ENCODE measurements around the gene DLG2. TPM values are rescaled to one million over a fixed set of nuclear protein-coding genes. Genes with fewer than 3 reads are reported as not detected.

The DLG2 gene
- total RNA-seq, 1 experiment from 2014 or later, result 17.5 TPM

- Mint-ChIP-seq H3K4me1 (no peaks in the 10 kb centered on the region), H3K4me3 (no peak overlapping the region), H3K9me3 (no peaks in the 10 kb centered on the region), H3K27ac (no peak overlapping the region), H3K36me3 (no peaks in the 10 kb centered on the region), H3K27me3 (ENCODE audit: low read depth) (no peaks in the 10 kb centered on the region)
- DNase-seq (ENCODE audit: low spot score) (no peak), ATAC-seq (no peak)
- POLR2A ChIA-PET, result no interaction called here
- CTCF ChIA-PET, result no interaction called here
- no peak for TF ChIP-seq NFYB (CRISPR knock-in tag; conservative IDR thresholded peaks at IDR 0.05; ENCODE audit: low read depth)
- no peak for TF ChIP-seq GTF2I (CRISPR knock-in tag; conservative IDR thresholded peaks at IDR 0.05)
- no peak for TF ChIP-seq RORB (CRISPR knock-in tag; IDR thresholded peaks at IDR 0.05)
- TF ChIP-seq JAZF1 (CRISPR knock-in tag; IDR thresholded peaks at IDR 0.05), result no peak
- no peak for TF ChIP-seq RELA (CRISPR knock-in tag; IDR thresholded peaks at IDR 0.05; ENCODE audit: borderline replicate concordance)
- TF ChIP-seq EMX1 (CRISPR knock-in tag; IDR thresholded peaks at IDR 0.05), result no peak
- no peak for TF ChIP-seq FOXK1 (CRISPR knock-in tag; IDR thresholded peaks at IDR 0.05)
- TF ChIP-seq CBFB (CRISPR knock-in tag; IDR thresholded peaks at IDR 0.05; ENCODE audit: low read depth), result no peak
- no peak for TF ChIP-seq ELF4 (CRISPR knock-in tag; IDR thresholded peaks at IDR 0.05; ENCODE audit: low read depth)
- TF ChIP-seq ZNF423 (CRISPR knock-in tag; IDR thresholded peaks at IDR 0.05), result no peak
- no peak for TF ChIP-seq FOXP1 (CRISPR knock-in tag; IDR thresholded peaks at IDR 0.05; ENCODE audit: borderline replicate concordance)
Measured at GRCh38 chr11:83778596-83778995, 1848.5 kb downstream of the DLG2 start.

GRCh38 chr11:83773950-83774880 lies 1852.9 kb downstream of the DLG2 start:
- ATAC-seq, result no peak
- DNase-seq (ENCODE audit: low spot score), result no peak
- H3K36me3 Mint-ChIP-seq, result no peaks in the 10 kb centered on the region
- H3K4me3 Mint-ChIP-seq, result no peak overlapping the region
- peaks cover 10% of the 10 kb centered on the region for H3K4me1 Mint-ChIP-seq
- no peak overlapping the region for H3K27ac Mint-ChIP-seq
- ChIA-PET POLR2A (no interaction called here), CTCF (no interaction called here)
- no peak for TF ChIP-seq ZNF512 (CRISPR knock-in tag; IDR thresholded peaks at IDR 0.05; ENCODE audit: borderline replicate concordance)
- no peaks in the 10 kb centered on the region for H3K9me3 Mint-ChIP-seq
- no peaks in the 10 kb centered on the region for H3K27me3 Mint-ChIP-seq (ENCODE audit: low read depth)

- Mint-ChIP-seq H3K4me3 (no peak overlapping the region), H3K4me1 (peaks cover 11% of the 10 kb centered on the region), H3K9me3 (no peaks in the 10 kb centered on the region), H3K36me3 (no peaks in the 10 kb centered on the region), H3K27me3 (ENCODE audit: low read depth) (no peaks in the 10 kb centered on the region), H3K27ac (no peak overlapping the region)
- POLR2A ChIA-PET, result no interaction called here
- DNase-seq (ENCODE audit: low spot score) (no peak), ATAC-seq (no peak)
- CTCF ChIA-PET, result no interaction called here
- TF ChIP-seq HMGA2 (CRISPR knock-in tag; IDR thresholded peaks at IDR 0.05) (no peak), KAT7 (CRISPR knock-in tag; IDR thresholded peaks at IDR 0.05; ENCODE audit: borderline replicate concordance) (no peak)
Measured at GRCh38 chr11:83768489-83768888, 1858.7 kb downstream of the DLG2 start.

- CTCF ChIA-PET, result no interaction called here
- TF ChIP-seq E2F5 (CRISPR knock-in tag; IDR thresholded peaks at IDR 0.05), result no peak
- TF ChIP-seq ATF6 (CRISPR knock-in tag; IDR thresholded peaks at IDR 0.05), result no peak
- no peak for TF ChIP-seq PRDM15 (CRISPR knock-in tag; IDR thresholded peaks at IDR 0.05)
- TF ChIP-seq CREB1 (CRISPR knock-in tag; IDR thresholded peaks at IDR 0.05), result no peak
- no peak for TF ChIP-seq RORB (CRISPR knock-in tag; IDR thresholded peaks at IDR 0.05)
- TF ChIP-seq SP1 (CRISPR knock-in tag; conservative IDR thresholded peaks at IDR 0.05), result no peak
- TF ChIP-seq ZNF423 (CRISPR knock-in tag; IDR thresholded peaks at IDR 0.05), result no peak
- no peak for TF ChIP-seq ATF1 (CRISPR knock-in tag; IDR thresholded peaks at IDR 0.05)
- no peak for TF ChIP-seq MAX (CRISPR knock-in tag; IDR thresholded peaks at IDR 0.05)
- no peak for TF ChIP-seq TP53 (CRISPR knock-in tag; IDR thresholded peaks at IDR 0.05)
Measured at GRCh38 chr11:83766932-83767331, 1860.2 kb downstream of the DLG2 start.

More at GRCh38 chr11:83766932-83767331, 1860.2 kb downstream of the DLG2 start:
- Mint-ChIP-seq H3K36me3 (no peaks in the 10 kb centered on the region), H3K27ac (no peak overlapping the region), H3K4me1 (peaks cover 11% of the 10 kb centered on the region), H3K9me3 (no peaks in the 10 kb centered on the region), H3K4me3 (no peak overlapping the region), H3K27me3 (ENCODE audit: low read depth) (peaks cover 5% of the 10 kb centered on the region)
- POLR2A ChIA-PET, result no interaction called here
- ATAC-seq (no peak), DNase-seq (ENCODE audit: low spot score) (no peak)

Data from WTC11 (cell line).